GM12878 (cell line): ENCODE measurements around the gene RFPL2. TPM values are rescaled to one million over a fixed set of nuclear protein-coding genes. Genes with fewer than 3 reads are reported as not detected.

Experiments
- ATAC-seq: fragments of 200-7000 bp; cut with Tn5 transposase; 3 replicates; pipeline ENCODE4 v1.9.1; 2020; ENCODE audit warnings: mild to moderate bottlenecking, moderate library complexity
- BruUV-seq: library from RNA; stranded (reverse); fragments of 400-500 nt; replicated peaks from 2 replicates; lab custom pipeline; 2021; lab: Mats Ljungman, UMichigan
- CTCF ChIA-PET: fragments of 300-600 bp; sonication (Branson Sonifier 250); formaldehyde crosslinking; extraction: SDS; loops from one replicate; lab custom pipeline; 2021; ENCODE audit warnings: inconsistent platforms; lab: Yijun Ruan, JAX
- POLR2A ChIA-PET: fragments of 350-600 bp; formaldehyde crosslinking; extraction: SDS; loops from one replicate; lab custom pipeline; 2021; ENCODE audit warnings: inconsistent platforms; lab: Charles Lee
- RAD21 ChIA-PET: fragments of 300-600 bp; sonication (Branson Sonifier 250); formaldehyde crosslinking; loops from one replicate; lab custom pipeline; 2023; ENCODE audit warnings: antibody characterized with exemption; ENCODE audit not compliant: unreplicated experiment; lab: Charles Lee
- SMC1A ChIA-PET: fragments of 300-600 bp; sonication (Branson Sonifier 250); formaldehyde crosslinking; loops from one replicate; lab custom pipeline; 2023; ENCODE audit not compliant: unreplicated experiment, uncharacterized antibody; lab: Charles Lee
- DNase-seq: peaks from one replicate; pipeline ENCODE4 v3.0.0-alpha.2; 2011; ENCODE audit warnings: low read depth, low spot score
- FAIRE-seq: peaks from 3 replicates; lab custom pipeline; 2011; peaks lifted over from hg19 to GRCh38; lab: Jason Lieb, UNC
- H2AFZ ChIP-seq: 2 replicates; pipeline ENCODE4 v1.6.0; 2011; ENCODE audit warnings: low read depth, low read length, control low read depth; ENCODE audit not compliant: control insufficient read depth
- H3K27ac ChIP-seq: 2 replicates; pipeline ENCODE4 v1.5.1; 2011; ENCODE audit warnings: control low read depth; ENCODE audit not compliant: control insufficient read depth, insufficient read depth
- H3K27me3 ChIP-seq, 2 experiments: replicated peaks in 1 of 2; 2 replicates each; pipeline versions ENCODE4 v1.6.0 to v1.6.1; 2011; ENCODE audit warnings: low read length in 1 of 2; ENCODE audit not compliant: control insufficient read depth in 2 of 2, insufficient read depth in 2 of 2
- H3K36me3 ChIP-seq, 2 experiments: 2 replicates each; pipeline ENCODE4 v1.5.1; 2011; ENCODE audit warnings: low read length in 1 of 2; ENCODE audit not compliant: control insufficient read depth in 2 of 2, insufficient read depth in 2 of 2
- H3K4me1 ChIP-seq: 2 replicates; pipeline ENCODE4 v1.6.1; 2011; ENCODE audit warnings: mild to moderate bottlenecking, low read length, moderate library complexity, mixed read lengths; ENCODE audit not compliant: control insufficient read depth, insufficient read depth
- H3K4me2 ChIP-seq: 2 replicates; pipeline ENCODE4 v1.6.0; 2011; ENCODE audit warnings: control low read depth; ENCODE audit not compliant: control insufficient read depth, insufficient read depth
- H3K4me3 ChIP-seq: fragments of 200-600 bp; sonication (generic); 2 replicates; pipeline ENCODE4 v1.5.1; 2016
- H3K79me2 ChIP-seq: 2 replicates; pipeline ENCODE4 v1.6.0; 2011; ENCODE audit warnings: low read length; ENCODE audit not compliant: control insufficient read depth, insufficient read depth
- H3K9ac ChIP-seq: 2 replicates; pipeline ENCODE4 v1.8.0; 2011; ENCODE audit warnings: low read length, control low read depth, mixed read lengths; ENCODE audit not compliant: control insufficient read depth, insufficient read depth
- H3K9me3 ChIP-seq: replicated peaks from 3 replicates; pipeline ENCODE4 v1.5.1; 2011; ENCODE audit warnings: mild to moderate bottlenecking, low read length; ENCODE audit not compliant: control insufficient read depth, insufficient read depth
- H4K20me1 ChIP-seq: 2 replicates; pipeline ENCODE4 v1.6.0; 2011; ENCODE audit not compliant: control insufficient read depth, insufficient read depth
- EGR1 ChIP-seq, 2 experiments: IDR thresholded peaks; 1 replicate in 1 of 2; 2 replicates in 1 of 2; pipeline ENCODE4 v1.6.1; 2011 to 2012; ENCODE audit warnings: low read depth in 2 of 2, low read length in 2 of 2, borderline replicate concordance in 1 of 2, mild to moderate bottlenecking in 1 of 2, moderate library complexity in 1 of 2
- TCF12 ChIP-seq: IDR thresholded peaks from 2 replicates; pipeline ENCODE4 v1.6.1; 2011; ENCODE audit warnings: low read depth, mild to moderate bottlenecking, low read length
- WGBS: methylation state at CpG from one replicate; pipeline ENCODE4 v1.1.6; 2016; ENCODE audit warnings: low lambda C conversion rate; ENCODE audit not compliant: insufficient replicate concordance, insufficient coverage; ENCODE audit errors: missing lambda C conversion rate; 5-methylcytosine and 5-hydroxymethylcytosine counted together
- in situ Hi-C: fragments of 300-500 bp; cut with MboI; formaldehyde crosslinking; loops from 9 replicates; pipeline ENCODE4 v1.14.3; 2018; ENCODE audit warnings: mixed read lengths
- intact Hi-C: fragments of 100-400 bp; cut with micrococcal nuclease; formaldehyde crosslinking; loops from one replicate; pipeline ENCODE4 v1.14.2; 2022; ENCODE audit not compliant: unreplicated experiment
- polyA plus RNA-seq, 11 experiments: library from polyadenylated mRNA; depleted of rRNA in 4 of 11; unstranded in 6 of 11; stranded (reverse) in 5 of 11; fragments of >200 nt; fragmentation: Nextera tagmentation in 4 of 11; fragmentation: Illumina TruSeq in 1 of 11; extraction: Ambion mirVana in 4 of 11; extraction: Trizol in 1 of 11; gene quantifications; 1 replicate in 1 of 11; 2 replicates in 10 of 11; pipeline versions ENCODE4 v1.2.1 to v1.2.3, GENCODE V29; 2011 to 2016; ENCODE audit warnings: inconsistent platforms in 2 of 11, missing spikeins in 2 of 11, low read depth in 1 of 11
- total RNA-seq, 4 experiments: library from RNA; depleted of rRNA in 3 of 4; stranded (reverse); fragments of >200 nt in 3 of 4; fragmentation: Illumina TruSeq in 1 of 4; extraction: Trizol in 1 of 4; gene quantifications; 2 replicates each; pipeline versions ENCODE4 v1.2.1 to v1.2.3, GENCODE V29; 2013 to 2021
- TF ChIP-seq, protein P1 (sequence below): fragments of 450-650 bp; formaldehyde crosslinking; IDR thresholded peaks from 2 replicates; pipeline ENCODE4 v1.5.0; 2022; ENCODE audit warnings: mild to moderate bottlenecking, missing genetic modification characterization
- TF ChIP-seq, protein P2 (sequence below): fragments of 450-650 bp; IDR thresholded peaks from 2 replicates; pipeline ENCODE4 v1.6.1; 2017; ENCODE audit warnings: mild to moderate bottlenecking, moderate library complexity
- TF ChIP-seq, protein P3 (sequence below): fragments of 150-350 bp; IDR thresholded peaks from 2 replicates; pipeline ENCODE4 v1.6.1; 2016; ENCODE audit warnings: low read depth, low read length

RFPL2 gene
- total and polyA plus RNA-seq, 10 of the 15 experiments (the other 5 are each of a cell fraction or from before 2014, with no cell fraction given): not detected

DNA sequence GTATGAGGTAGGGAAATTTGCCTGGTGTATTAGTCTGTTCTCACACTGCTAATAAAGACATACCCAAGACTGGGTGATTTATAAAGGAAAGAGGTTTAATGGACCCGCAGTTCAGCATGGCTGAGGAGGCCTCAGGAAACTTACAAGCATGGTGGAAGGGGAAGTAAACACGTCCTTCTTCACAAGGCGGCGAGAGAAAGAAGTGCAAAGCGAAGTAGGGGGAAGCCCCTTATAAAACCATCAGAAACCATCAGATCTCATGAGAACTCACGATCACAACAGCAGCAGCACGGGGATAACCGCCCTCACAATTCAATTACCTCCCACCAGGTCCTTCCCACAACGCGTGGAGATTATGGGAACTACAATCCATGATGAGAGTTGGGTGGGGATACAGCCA, 12.0 kb upstream of the RFPL2 start:
- ATAC-seq (no peak), DNase-seq (no peak), FAIRE-seq (no peak)
- H3K4me3 ChIP-seq: no peak overlapping the region
- CTCF ChIA-PET: no interaction called here
- H2AFZ ChIP-seq: no peak overlapping the region
- POLR2A ChIA-PET: no interaction called here
- no peak overlapping the region for H3K27ac ChIP-seq
- 45% methylated on average over 10 of the region's 10 CpGs for WGBS
- SMC1A ChIA-PET: no interaction called here
- no peaks in the 10 kb centered on the region for H3K9me3 ChIP-seq
- H3K4me2 ChIP-seq: no peak overlapping the region
- no peaks in the 10 kb centered on the region for H3K4me1 ChIP-seq
- H3K36me3 ChIP-seq: no peaks in the 10 kb centered on the region
- no peaks in the 10 kb centered on the region for H3K79me2 ChIP-seq
- in situ Hi-C loops: no loop called here
- H4K20me1 ChIP-seq: no peaks in the 10 kb centered on the region
- RAD21 ChIA-PET: no interaction called here
- H3K27me3 ChIP-seq: no peaks in the 10 kb centered on the region
- no peak overlapping the region for H3K9ac ChIP-seq
- TF ChIP-seq EGR1 (IDR thresholded peaks at IDR 0.05; ENCODE audit: borderline replicate concordance in 1 of 2, low read depth in 2 of 2, low read length in 2 of 2): no peak
- intact Hi-C loops: no loop called here
- no TSS peak for BruUV-seq

DNA sequence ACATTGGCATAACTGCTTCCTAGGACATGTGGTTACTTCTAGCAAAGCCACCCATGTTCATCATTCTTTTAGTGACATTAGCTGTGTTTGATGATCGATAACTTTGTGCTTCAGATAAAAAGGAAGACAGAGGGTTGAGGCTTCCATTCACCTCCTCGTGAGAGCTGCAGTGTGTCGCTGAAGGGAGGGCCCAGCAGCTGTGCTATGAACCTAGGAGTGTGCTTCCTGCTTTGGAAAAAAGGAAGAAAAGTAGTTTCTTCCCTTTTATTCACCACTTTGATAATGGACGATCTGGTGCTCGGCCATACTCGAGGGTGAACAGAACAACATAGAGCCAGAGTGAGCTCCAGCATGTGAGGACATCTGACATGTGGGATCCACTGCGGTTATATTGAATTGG, 6.1 kb upstream of the RFPL2 start:
- Histone ChIP-seq H3K4me2 (no peak overlapping the region), H2AFZ (no peak overlapping the region), H3K36me3 (no peaks in the 10 kb centered on the region), H3K4me3 (no peak overlapping the region), H3K4me1 (no peaks in the 10 kb centered on the region), H3K9ac (no peak overlapping the region), H4K20me1 (no peaks in the 10 kb centered on the region), H3K79me2 (no peaks in the 10 kb centered on the region), H3K27ac (no peak overlapping the region), H3K27me3 (no peaks in the 10 kb centered on the region), H3K9me3 (no peaks in the 10 kb centered on the region)
- TF ChIP-seq, protein P1, sequence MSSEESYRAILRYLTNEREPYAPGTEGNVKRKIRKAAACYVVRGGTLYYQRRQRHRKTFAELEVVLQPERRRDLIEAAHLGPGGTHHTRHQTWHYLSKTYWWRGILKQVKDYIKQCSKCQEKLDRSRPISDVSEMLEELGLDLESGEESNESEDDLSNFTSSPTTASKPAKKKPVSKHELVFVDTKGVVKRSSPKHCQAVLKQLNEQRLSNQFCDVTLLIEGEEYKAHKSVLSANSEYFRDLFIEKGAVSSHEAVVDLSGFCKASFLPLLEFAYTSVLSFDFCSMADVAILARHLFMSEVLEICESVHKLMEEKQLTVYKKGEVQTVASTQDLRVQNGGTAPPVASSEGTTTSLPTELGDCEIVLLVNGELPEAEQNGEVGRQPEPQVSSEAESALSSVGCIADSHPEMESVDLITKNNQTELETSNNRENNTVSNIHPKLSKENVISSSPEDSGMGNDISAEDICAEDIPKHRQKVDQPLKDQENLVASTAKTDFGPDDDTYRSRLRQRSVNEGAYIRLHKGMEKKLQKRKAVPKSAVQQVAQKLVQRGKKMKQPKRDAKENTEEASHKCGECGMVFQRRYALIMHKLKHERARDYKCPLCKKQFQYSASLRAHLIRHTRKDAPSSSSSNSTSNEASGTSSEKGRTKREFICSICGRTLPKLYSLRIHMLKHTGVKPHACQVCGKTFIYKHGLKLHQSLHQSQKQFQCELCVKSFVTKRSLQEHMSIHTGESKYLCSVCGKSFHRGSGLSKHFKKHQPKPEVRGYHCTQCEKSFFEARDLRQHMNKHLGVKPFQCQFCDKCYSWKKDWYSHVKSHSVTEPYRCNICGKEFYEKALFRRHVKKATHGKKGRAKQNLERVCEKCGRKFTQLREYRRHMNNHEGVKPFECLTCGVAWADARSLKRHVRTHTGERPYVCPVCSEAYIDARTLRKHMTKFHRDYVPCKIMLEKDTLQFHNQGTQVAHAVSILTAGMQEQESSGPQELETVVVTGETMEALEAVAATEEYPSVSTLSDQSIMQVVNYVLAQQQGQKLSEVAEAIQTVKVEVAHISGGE (CRISPR knock-in tag): no peak
- no peak for TF ChIP-seq TCF12
- TF ChIP-seq, protein P2, sequence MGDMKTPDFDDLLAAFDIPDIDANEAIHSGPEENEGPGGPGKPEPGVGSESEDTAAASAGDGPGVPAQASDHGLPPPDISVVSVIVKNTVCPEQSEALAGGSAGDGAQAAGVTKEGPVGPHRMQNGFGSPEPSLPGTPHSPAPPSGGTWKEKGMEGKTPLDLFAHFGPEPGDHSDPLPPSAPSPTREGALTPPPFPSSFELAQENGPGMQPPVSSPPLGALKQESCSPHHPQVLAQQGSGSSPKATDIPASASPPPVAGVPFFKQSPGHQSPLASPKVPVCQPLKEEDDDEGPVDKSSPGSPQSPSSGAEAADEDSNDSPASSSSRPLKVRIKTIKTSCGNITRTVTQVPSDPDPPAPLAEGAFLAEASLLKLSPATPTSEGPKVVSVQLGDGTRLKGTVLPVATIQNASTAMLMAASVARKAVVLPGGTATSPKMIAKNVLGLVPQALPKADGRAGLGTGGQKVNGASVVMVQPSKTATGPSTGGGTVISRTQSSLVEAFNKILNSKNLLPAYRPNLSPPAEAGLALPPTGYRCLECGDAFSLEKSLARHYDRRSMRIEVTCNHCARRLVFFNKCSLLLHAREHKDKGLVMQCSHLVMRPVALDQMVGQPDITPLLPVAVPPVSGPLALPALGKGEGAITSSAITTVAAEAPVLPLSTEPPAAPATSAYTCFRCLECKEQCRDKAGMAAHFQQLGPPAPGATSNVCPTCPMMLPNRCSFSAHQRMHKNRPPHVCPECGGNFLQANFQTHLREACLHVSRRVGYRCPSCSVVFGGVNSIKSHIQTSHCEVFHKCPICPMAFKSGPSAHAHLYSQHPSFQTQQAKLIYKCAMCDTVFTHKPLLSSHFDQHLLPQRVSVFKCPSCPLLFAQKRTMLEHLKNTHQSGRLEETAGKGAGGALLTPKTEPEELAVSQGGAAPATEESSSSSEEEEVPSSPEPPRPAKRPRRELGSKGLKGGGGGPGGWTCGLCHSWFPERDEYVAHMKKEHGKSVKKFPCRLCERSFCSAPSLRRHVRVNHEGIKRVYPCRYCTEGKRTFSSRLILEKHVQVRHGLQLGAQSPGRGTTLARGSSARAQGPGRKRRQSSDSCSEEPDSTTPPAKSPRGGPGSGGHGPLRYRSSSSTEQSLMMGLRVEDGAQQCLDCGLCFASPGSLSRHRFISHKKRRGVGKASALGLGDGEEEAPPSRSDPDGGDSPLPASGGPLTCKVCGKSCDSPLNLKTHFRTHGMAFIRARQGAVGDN: no peak
- TF ChIP-seq, protein P3, sequence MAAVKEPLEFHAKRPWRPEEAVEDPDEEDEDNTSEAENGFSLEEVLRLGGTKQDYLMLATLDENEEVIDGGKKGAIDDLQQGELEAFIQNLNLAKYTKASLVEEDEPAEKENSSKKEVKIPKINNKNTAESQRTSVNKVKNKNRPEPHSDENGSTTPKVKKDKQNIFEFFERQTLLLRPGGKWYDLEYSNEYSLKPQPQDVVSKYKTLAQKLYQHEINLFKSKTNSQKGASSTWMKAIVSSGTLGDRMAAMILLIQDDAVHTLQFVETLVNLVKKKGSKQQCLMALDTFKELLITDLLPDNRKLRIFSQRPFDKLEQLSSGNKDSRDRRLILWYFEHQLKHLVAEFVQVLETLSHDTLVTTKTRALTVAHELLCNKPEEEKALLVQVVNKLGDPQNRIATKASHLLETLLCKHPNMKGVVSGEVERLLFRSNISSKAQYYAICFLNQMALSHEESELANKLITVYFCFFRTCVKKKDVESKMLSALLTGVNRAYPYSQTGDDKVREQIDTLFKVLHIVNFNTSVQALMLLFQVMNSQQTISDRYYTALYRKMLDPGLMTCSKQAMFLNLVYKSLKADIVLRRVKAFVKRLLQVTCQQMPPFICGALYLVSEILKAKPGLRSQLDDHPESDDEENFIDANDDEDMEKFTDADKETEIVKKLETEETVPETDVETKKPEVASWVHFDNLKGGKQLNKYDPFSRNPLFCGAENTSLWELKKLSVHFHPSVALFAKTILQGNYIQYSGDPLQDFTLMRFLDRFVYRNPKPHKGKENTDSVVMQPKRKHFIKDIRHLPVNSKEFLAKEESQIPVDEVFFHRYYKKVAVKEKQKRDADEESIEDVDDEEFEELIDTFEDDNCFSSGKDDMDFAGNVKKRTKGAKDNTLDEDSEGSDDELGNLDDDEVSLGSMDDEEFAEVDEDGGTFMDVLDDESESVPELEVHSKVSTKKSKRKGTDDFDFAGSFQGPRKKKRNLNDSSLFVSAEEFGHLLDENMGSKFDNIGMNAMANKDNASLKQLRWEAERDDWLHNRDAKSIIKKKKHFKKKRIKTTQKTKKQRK: no peak
- 19% methylated on average over 7 of the region's 7 CpGs for WGBS
- CTCF ChIA-PET: interaction anchor here (0.9 kb wide), 1 partner anchor 237 kb away, joined by 3 read pairs; no protein-coding TSS in a partner anchor
- RAD21 ChIA-PET: no interaction called here
- FAIRE-seq: no peak
- in situ Hi-C loops (no loop called here), intact Hi-C loops (no loop called here)
- BruUV-seq: no TSS peak
- POLR2A ChIA-PET: no interaction called here
- ATAC-seq: no peak
- SMC1A ChIA-PET: no interaction called here
- DNase-seq: no peak
